ENCODE results near the gene RGS3.

The RGS3 gene

GRCh38 chr9:113630386-113631136 is 167.0 kb downstream of the RGS3 start:
- Histone ChIP-seq H3K4me1 (ENCODE audit: control insufficient read depth, insufficient read depth, low read length) (peaks cover 18% of the 10 kb centered on the region), H3K27me3 (ENCODE audit: control insufficient read depth, insufficient read depth, low read length) (no peaks in the 10 kb centered on the region), H3K9ac (ENCODE audit: low read length) (no peak overlapping the region), H3K4me3 (ENCODE audit: low read length) (no peak overlapping the region), H3K36me3 (ENCODE audit: control insufficient read depth, insufficient read depth, low read length) (no peaks in the 10 kb centered on the region), H3K27ac (ENCODE audit: low read depth, low read length) (no peak overlapping the region)

DNA sequence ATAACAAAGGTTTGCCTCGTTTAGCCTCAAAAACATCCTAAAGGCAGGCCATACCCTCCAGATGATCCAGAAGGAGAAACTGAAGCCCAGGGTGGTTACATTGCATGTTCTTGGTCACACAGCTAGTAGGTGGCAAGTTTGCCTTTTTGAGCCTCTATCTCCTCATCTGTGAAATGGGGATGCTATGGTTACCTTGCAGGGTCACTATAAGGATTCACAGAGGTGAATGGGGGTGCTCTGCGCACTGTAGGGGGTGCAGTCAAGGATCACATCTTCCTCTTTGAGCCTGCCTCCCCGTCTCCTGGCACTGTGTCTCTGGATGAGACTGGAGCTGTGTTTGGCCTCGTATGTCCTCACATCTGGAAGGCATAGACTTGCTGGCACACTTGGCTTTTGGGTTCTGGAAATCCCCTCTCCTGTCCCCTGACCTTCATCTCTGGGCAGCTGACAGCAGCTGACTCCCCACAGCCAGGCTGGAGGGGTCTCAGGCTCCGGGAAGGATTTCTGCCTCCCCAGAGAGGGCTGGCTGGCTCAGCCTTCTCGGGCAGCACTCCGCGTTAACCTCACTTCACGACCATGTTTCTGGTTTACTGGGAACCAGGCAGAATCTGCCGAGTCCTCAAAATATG is 167.7 kb downstream of the RGS3 start:
- no peak overlapping the region for H3K27ac ChIP-seq (ENCODE audit: low read depth, low read length)
- H3K27me3 ChIP-seq (ENCODE audit: control insufficient read depth, insufficient read depth, low read length), result no peaks in the 10 kb centered on the region
- H3K36me3 ChIP-seq (ENCODE audit: control insufficient read depth, insufficient read depth, low read length), result no peaks in the 10 kb centered on the region
- no peak overlapping the region for H3K4me3 ChIP-seq (ENCODE audit: low read length)
- H3K4me1 ChIP-seq (ENCODE audit: control insufficient read depth, insufficient read depth, low read length), result peaks cover 16% of the 10 kb centered on the region
- no peak overlapping the region for H3K9ac ChIP-seq (ENCODE audit: low read length)

- no peak overlapping the region for H3K27ac ChIP-seq (ENCODE audit: low read depth, low read length)
- no peak overlapping the region for H3K4me3 ChIP-seq (ENCODE audit: low read length)
- H3K9ac ChIP-seq (ENCODE audit: low read length), result no peak overlapping the region
- no peaks in the 10 kb centered on the region for H3K36me3 ChIP-seq (ENCODE audit: control insufficient read depth, insufficient read depth, low read length)
- no peaks in the 10 kb centered on the region for H3K27me3 ChIP-seq (ENCODE audit: control insufficient read depth, insufficient read depth, low read length)
- peaks cover 8% of the 10 kb centered on the region for H3K4me1 ChIP-seq (ENCODE audit: control insufficient read depth, insufficient read depth, low read length)
Observed at GRCh38 chr9:113631871-113632665, 168.5 kb downstream of the RGS3 start.

- Histone ChIP-seq H3K4me1 (ENCODE audit: control insufficient read depth, insufficient read depth, low read length) (peaks cover 2% of the 10 kb centered on the region), H3K4me3 (ENCODE audit: low read length) (no peak overlapping the region), H3K9ac (ENCODE audit: low read length) (no peak overlapping the region), H3K36me3 (ENCODE audit: control insufficient read depth, insufficient read depth, low read length) (no peaks in the 10 kb centered on the region), H3K27me3 (ENCODE audit: control insufficient read depth, insufficient read depth, low read length) (no peaks in the 10 kb centered on the region), H3K27ac (ENCODE audit: low read depth, low read length) (no peak overlapping the region)
Observed at GRCh38 chr9:113632776-113633590, 169.5 kb downstream of the RGS3 start.

DNA sequence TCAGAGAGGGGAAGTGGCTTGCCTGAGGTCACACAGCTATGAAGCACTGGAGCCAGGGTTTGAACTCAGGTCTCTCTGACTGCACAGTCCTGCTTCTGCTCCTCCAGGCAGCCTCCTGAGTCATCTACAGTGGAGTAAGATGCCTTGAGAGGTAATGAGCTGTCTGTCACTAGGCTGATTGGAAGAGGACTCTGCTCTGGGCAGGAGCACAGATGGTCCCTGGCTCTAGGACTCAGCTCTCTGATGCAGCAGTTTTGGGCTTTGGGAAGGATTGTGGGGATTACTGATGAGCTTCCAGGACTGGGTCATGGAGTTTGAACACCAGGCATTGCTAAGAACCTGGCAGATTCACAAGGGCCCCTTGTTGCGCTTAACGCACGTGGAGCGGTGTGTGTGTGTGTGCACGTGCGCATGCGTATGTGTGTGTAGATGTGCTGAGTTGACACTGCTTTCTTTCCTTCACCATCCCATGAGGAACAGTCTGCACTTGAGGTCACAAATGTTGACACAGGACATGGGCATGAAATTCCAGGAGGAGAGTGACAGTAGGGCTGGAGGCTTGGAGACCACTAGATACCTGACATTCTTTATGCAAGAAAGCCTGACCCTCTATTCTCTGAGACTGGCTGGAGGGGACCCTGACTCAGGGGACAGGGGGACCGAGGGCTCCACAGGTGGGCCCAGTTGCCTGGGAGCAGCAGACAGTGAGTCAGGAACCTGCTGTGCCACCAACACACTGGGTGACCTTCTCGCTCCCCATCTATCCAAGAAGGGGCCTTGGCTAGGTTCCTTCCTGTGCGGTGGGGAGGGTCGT is 170.5 kb downstream of the RGS3 start:
- peaks cover 7% of the 10 kb centered on the region for H3K4me1 ChIP-seq (ENCODE audit: control insufficient read depth, insufficient read depth, low read length)
- no peaks in the 10 kb centered on the region for H3K36me3 ChIP-seq (ENCODE audit: control insufficient read depth, insufficient read depth, low read length)
- peak overlapping the region; percentile 13 for H3K27ac ChIP-seq (ENCODE audit: low read depth, low read length)
- no peak overlapping the region for H3K4me3 ChIP-seq (ENCODE audit: low read length)
- no peaks in the 10 kb centered on the region for H3K27me3 ChIP-seq (ENCODE audit: control insufficient read depth, insufficient read depth, low read length)
- H3K9ac ChIP-seq (ENCODE audit: low read length), result no peak overlapping the region

DNA sequence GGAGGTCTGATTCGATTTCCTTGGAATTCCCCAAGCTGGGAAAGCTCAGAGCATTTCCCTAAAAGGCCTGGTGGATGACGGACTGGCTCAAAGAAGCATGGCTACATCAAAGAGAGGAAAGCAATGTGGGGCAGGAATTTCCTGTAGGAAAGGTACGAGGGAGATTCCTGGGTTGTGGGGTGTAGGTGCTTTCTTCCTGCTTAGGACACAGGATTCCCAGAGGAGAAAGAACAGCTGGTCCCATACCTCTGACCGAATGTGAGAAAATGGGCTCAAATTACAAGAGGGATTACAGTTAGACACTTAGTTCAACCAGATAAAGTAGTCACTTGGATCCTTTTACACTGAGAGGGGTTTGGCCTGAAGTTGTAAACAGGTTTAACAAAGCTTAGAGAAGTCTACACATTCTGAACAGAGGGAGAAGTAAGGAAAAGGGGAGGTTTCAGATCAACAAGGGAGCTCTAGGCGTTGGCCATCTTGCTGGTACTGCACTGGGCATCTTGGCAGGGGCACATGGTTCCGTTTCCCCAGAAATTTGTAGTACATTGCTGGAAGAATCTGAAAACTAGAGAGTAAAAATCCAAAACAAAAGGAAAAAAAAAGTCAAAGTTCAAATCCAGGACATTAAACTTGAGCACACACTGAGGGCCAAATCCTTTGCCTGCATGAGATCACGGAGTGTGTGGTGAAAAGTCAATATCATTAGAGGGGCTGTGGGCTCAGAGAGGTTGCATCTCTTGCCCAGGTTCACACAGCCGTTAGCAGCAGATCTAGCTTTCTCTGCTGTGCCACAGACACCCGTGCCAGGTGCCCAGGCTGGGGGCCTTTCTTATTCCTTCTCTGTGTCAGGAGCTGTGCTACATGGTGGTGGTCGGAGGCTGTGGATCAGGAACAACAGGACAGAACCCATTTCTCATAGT is 171.3 kb downstream of the RGS3 start:
- H3K4me3 ChIP-seq (ENCODE audit: low read length), result no peak overlapping the region

DNA sequence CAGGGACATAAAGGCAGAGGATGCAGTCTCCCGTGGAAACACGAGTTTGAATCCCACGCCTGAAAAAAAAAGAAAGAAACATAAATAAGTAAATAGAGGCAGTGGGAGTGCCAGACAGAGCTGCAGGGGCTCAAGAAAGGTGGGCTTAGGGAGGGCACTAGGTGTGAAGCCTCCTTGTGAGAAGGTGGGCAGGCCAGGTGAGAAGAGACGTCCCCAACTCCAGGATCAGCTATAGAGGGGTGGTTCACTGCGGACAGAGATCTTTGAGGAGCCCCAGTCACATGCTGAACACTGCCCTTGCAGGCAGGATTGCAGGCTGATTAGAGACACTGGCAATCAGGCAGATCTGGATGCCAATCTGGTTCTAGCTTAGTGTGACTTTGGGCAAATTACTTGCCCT is 172.1 kb downstream of the RGS3 start:
- no peak overlapping the region for H3K4me3 ChIP-seq (ENCODE audit: low read length)
- peaks cover 7% of the 10 kb centered on the region for H3K4me1 ChIP-seq (ENCODE audit: control insufficient read depth, insufficient read depth, low read length)
- no peaks in the 10 kb centered on the region for H3K27me3 ChIP-seq (ENCODE audit: control insufficient read depth, insufficient read depth, low read length)
- no peak overlapping the region for H3K9ac ChIP-seq (ENCODE audit: low read length)
- no peak overlapping the region for H3K27ac ChIP-seq (ENCODE audit: low read depth, low read length)
- H3K36me3 ChIP-seq (ENCODE audit: control insufficient read depth, insufficient read depth, low read length), result no peaks in the 10 kb centered on the region

More for the DNA sequence above, 171.3 kb downstream of the RGS3 start:
- H3K36me3 ChIP-seq (ENCODE audit: control insufficient read depth, insufficient read depth, low read length), result no peaks in the 10 kb centered on the region
- H3K27ac ChIP-seq (ENCODE audit: low read depth, low read length), result peak overlapping the region; percentile 13
- no peaks in the 10 kb centered on the region for H3K27me3 ChIP-seq (ENCODE audit: control insufficient read depth, insufficient read depth, low read length)
- H3K4me1 ChIP-seq (ENCODE audit: control insufficient read depth, insufficient read depth, low read length), result peaks cover 7% of the 10 kb centered on the region
- H3K9ac ChIP-seq (ENCODE audit: low read length), result no peak overlapping the region

- H3K4me3 ChIP-seq (ENCODE audit: low read length), result no peak overlapping the region
- H3K27ac ChIP-seq (ENCODE audit: low read depth, low read length), result no peak overlapping the region
- no peak overlapping the region for H3K9ac ChIP-seq (ENCODE audit: low read length)
- peaks cover 7% of the 10 kb centered on the region for H3K4me1 ChIP-seq (ENCODE audit: control insufficient read depth, insufficient read depth, low read length)
- no peaks in the 10 kb centered on the region for H3K27me3 ChIP-seq (ENCODE audit: control insufficient read depth, insufficient read depth, low read length)
- no peaks in the 10 kb centered on the region for H3K36me3 ChIP-seq (ENCODE audit: control insufficient read depth, insufficient read depth, low read length)
Observed at GRCh38 chr9:113636165-113636564, 172.6 kb downstream of the RGS3 start.

- H3K27ac ChIP-seq (ENCODE audit: low read depth, low read length), result no peak overlapping the region
- H3K27me3 ChIP-seq (ENCODE audit: control insufficient read depth, insufficient read depth, low read length), result no peaks in the 10 kb centered on the region
Observed at GRCh38 chr9:113636693-113637092, 173.2 kb downstream of the RGS3 start.

GRCh38 chr9:113638490-113638889 is 175.0 kb downstream of the RGS3 start:
- H3K27me3 ChIP-seq (ENCODE audit: control insufficient read depth, insufficient read depth, low read length), result no peaks in the 10 kb centered on the region
- peak overlapping the region; percentile 2 for H3K27ac ChIP-seq (ENCODE audit: low read depth, low read length)

More at GRCh38 chr9:113636693-113637092, 173.2 kb downstream of the RGS3 start:
- H3K4me3 ChIP-seq (ENCODE audit: low read length), result no peak overlapping the region
- H3K4me1 ChIP-seq (ENCODE audit: control insufficient read depth, insufficient read depth, low read length), result peaks cover 7% of the 10 kb centered on the region
- no peak overlapping the region for H3K9ac ChIP-seq (ENCODE audit: low read length)
- no peaks in the 10 kb centered on the region for H3K36me3 ChIP-seq (ENCODE audit: control insufficient read depth, insufficient read depth, low read length)

GRCh38 chr9:113638897-113639296 is 175.4 kb downstream of the RGS3 start:
- peaks cover 7% of the 10 kb centered on the region for H3K4me1 ChIP-seq (ENCODE audit: control insufficient read depth, insufficient read depth, low read length)
- H3K4me3 ChIP-seq (ENCODE audit: low read length), result no peak overlapping the region
- no peak overlapping the region for H3K9ac ChIP-seq (ENCODE audit: low read length)
- peak overlapping the region; percentile 2 for H3K27ac ChIP-seq (ENCODE audit: low read depth, low read length)
- no peaks in the 10 kb centered on the region for H3K27me3 ChIP-seq (ENCODE audit: control insufficient read depth, insufficient read depth, low read length)
- H3K36me3 ChIP-seq (ENCODE audit: control insufficient read depth, insufficient read depth, low read length), result no peaks in the 10 kb centered on the region

More at GRCh38 chr9:113638490-113638889, 175.0 kb downstream of the RGS3 start:
- H3K9ac ChIP-seq (ENCODE audit: low read length), result no peak overlapping the region
- no peaks in the 10 kb centered on the region for H3K36me3 ChIP-seq (ENCODE audit: control insufficient read depth, insufficient read depth, low read length)
- peaks cover 7% of the 10 kb centered on the region for H3K4me1 ChIP-seq (ENCODE audit: control insufficient read depth, insufficient read depth, low read length)
- no peak overlapping the region for H3K4me3 ChIP-seq (ENCODE audit: low read length)

Data from rectal smooth muscle tissue (tissue), 1 donor.